ENCODE data around the gene MECR. TPM values are rescaled to one million over a fixed set of nuclear protein-coding genes. Genes with fewer than 3 reads are reported as not detected.
A peak's percentile ranks its signal among the peaks of the same experiment; 100 is the strongest.

Gene MECR
- polyA plus RNA-seq, 1 experiment = 18.2 TPM

GRCh38 chr1:29258976-29259801 lies 28.5 kb upstream of the MECR start:
- H3K9me3 ChIP-seq (ENCODE audit: control insufficient read depth, insufficient read depth, low read length) = no peaks in the 10 kb centered on the region; the same call in 1 of the 2 replicates
- TF ChIP-seq CTCF (IDR thresholded peaks at IDR 0.05; ENCODE audit: low read depth, low read length) = peak; percentile 12; the same call in 1 of the 2 replicates
- CTCF ChIA-PET = interaction anchor here (0.7 to 0.9 kb wide), 4 partner anchors 12 to 1417 kb away, joined by 3 to 6 read pairs (median 4); no protein-coding TSS in a partner anchor
- no peak overlapping the region for H3K27ac ChIP-seq (ENCODE audit: low read depth, low read length)
- no peaks in the 10 kb centered on the region for H3K27me3 ChIP-seq (ENCODE audit: control insufficient read depth, insufficient read depth, low read length)
- H3K4me3 ChIP-seq (ENCODE audit: low read depth, low read length) = peak overlapping the region; percentile 62
- POLR2A ChIA-PET = no interaction called here
- no peak for DNase-seq (ENCODE audit: low read depth, low spot score)

GRCh38 chr1:29258189-29258975 lies 27.6 kb upstream of the MECR start:
- TF ChIP-seq CTCF (IDR thresholded peaks at IDR 0.05; ENCODE audit: low read depth, low read length) = no peak
- no peak for DNase-seq (ENCODE audit: low read depth, low spot score)

DNA sequence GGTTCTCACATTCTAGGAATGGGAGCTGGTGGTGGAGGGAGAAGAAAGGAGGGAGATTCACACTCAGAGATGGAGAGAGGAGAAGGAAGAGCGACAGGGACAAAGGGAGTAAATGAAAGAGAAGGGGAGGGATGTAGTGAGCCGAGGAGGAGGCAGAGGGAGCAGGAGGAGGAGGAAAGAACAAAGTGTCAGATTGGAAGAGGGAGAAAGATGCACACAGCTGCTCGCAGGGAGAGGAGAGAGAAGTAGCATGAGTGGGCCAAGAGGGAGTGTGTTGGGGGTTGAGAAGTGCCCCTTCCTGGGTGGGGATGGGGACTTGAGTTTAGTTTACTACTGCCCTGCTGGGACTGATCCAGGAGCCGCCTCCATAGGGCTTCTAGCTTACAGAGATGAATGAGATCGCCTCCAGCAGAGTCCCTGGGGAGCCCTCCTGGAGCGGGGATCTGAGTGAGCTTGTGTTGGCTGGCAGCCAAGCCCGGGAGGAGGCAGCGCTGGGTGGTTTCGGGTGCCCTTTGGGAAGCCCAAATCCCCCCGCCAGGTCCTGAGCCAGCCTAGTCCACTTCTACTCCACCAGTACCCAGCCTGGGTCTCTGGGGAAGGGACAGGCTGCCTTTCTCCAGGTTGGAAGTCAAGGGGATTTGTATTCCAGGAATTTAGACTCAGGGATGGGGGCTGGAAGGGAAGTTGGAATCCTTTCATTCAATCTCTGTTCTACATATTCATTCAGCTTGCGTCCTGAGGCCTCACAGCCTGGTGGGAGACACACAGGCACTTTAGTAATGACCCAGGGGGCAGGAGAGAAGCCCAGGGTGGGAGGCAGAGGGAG lies 26.5 kb upstream of the MECR start:
- DNase-seq (ENCODE audit: low read depth, low spot score) = no peak
- H3K27ac ChIP-seq (ENCODE audit: low read depth, low read length) = peak overlapping the region; percentile 31
- H3K9me3 ChIP-seq (ENCODE audit: control insufficient read depth, insufficient read depth, low read length) = no peaks in the 10 kb centered on the region; the same call in 1 of the 2 replicates
- CTCF ChIA-PET = interaction anchor here (0.6 to 1.3 kb wide), 6 partner anchors 11 to 446 kb away, joined by 3 to 4 read pairs (median 3); no protein-coding TSS in a partner anchor
- no peak overlapping the region for H3K4me3 ChIP-seq (ENCODE audit: low read depth, low read length)
- H3K27me3 ChIP-seq (ENCODE audit: control insufficient read depth, insufficient read depth, low read length) = no peaks in the 10 kb centered on the region
- TF ChIP-seq CTCF (IDR thresholded peaks at IDR 0.05; ENCODE audit: low read depth, low read length) = no peak
- POLR2A ChIA-PET = no interaction called here

More at GRCh38 chr1:29258189-29258975, 27.6 kb upstream of the MECR start:
- Histone ChIP-seq H3K27ac (ENCODE audit: low read depth, low read length) (no peak overlapping the region), H3K27me3 (ENCODE audit: control insufficient read depth, insufficient read depth, low read length) (no peaks in the 10 kb centered on the region), H3K9me3 (ENCODE audit: control insufficient read depth, insufficient read depth, low read length) (no peaks in the 10 kb centered on the region; the same call in 1 of the 2 replicates), H3K4me3 (ENCODE audit: low read depth, low read length) (no peak overlapping the region)
- ChIA-PET POLR2A (no interaction called here), CTCF (interaction anchor here (0.9 to 1.3 kb wide), 2 partner anchors 13 kb away, joined by 3 to 4 read pairs; no protein-coding TSS in a partner anchor)

- TF ChIP-seq CTCF (IDR thresholded peaks at IDR 0.05; ENCODE audit: low read depth, low read length) = no peak
- Histone ChIP-seq H3K27me3 (ENCODE audit: control insufficient read depth, insufficient read depth, low read length) (no peaks in the 10 kb centered on the region), H3K4me3 (ENCODE audit: low read depth, low read length) (no peak overlapping the region), H3K27ac (ENCODE audit: low read depth, low read length) (no peak overlapping the region), H3K9me3 (ENCODE audit: control insufficient read depth, insufficient read depth, low read length) (no peaks in the 10 kb centered on the region; the same call in 1 of the 2 replicates)
- CTCF ChIA-PET = interaction anchor here (1.3 kb wide), 1 partner anchor 447 kb away, joined by 3 read pairs; no protein-coding TSS in a partner anchor
- DNase-seq (ENCODE audit: low read depth, low spot score) = no peak
- POLR2A ChIA-PET = no interaction called here
These were observed 25.7 kb upstream of the MECR start for GRCh38 chr1:29256394-29256793.
